A673 (cell line): ENCODE data around the gene DAZL.

Experiments used
- CTCF ChIP-seq: fragments of 300-800, 200-600 bp; sonication (generic); conservative IDR thresholded peaks from 2 replicates; pipeline ENCODE4 v1.5.1; 2017; ENCODE audit warnings: low read depth, mild to moderate bottlenecking, antibody characterized with exemption, low read length, moderate library complexity, mixed read lengths
- EZH2 ChIP-seq: fragments of 200-600 bp; sonication (generic); IDR thresholded peaks from 2 replicates; pipeline ENCODE4 v1.6.1; 2017; ENCODE audit warnings: borderline replicate concordance, low read depth, mild to moderate bottlenecking, mixed read lengths, antibody characterized with exemption, low read length; ENCODE audit not compliant: poor library complexity, severe bottlenecking

DNA sequence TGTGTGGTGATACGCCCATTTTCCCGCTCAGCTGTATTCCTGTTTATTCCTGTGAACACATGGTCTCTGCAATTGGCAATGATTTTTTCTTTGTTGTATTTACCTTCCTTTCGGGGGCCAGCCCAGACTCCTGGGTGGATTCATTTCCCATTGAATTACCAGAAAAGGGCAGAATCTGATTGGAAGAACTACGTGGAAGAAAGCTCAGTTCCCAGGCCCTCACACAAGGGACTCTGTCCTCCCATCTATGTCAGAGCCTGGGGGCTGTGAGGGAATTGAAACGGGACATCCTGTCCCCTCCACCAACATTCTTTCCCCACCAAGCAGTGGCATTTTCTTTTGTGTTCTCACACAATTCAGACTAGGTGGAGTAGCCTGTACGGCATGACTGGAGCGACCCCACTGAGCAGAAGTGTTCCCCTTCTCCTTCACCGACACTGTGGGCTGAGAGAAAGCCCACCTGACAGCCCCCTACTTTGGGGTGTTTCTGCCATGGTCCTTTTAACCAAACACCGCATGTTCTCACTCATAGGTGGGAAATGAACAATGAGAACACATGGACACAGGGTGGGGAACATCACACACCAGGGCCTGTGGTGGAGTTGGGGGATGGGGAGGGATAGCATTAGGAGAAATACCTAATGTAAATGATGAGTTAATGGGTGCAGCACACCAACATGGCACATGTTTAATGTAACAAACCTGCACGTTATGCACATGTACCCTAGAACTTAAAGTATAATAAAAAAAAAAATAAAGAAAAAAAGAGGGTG is 59.6 kb downstream of the DAZL start:
- no peak for TF ChIP-seq EZH2
- TF ChIP-seq CTCF: no peak
